Activated CD8-positive, alpha-beta memory T cell treated with anti-CD3 and anti-CD28 coated beads, Interleukin-2, amount 50 U/mL, for 48 hours (primary cell): Measurements from ENCODE around the gene CFC1.
A peak's percentile ranks its signal among the peaks of the same experiment; 100 is the strongest.
"Not testable (repeated sequence)": the region's sequence is repeated elsewhere in the genome, so short reads cannot be mapped to it uniquely, and the experiment has no call there.

Experiments used
- DNase-seq: peaks from one replicate; pipeline ENCODE4 v3.0.0-alpha.2; 2020

The CFC1 gene

GRCh38 chr2:130582970-130583369 lies 16.4 kb downstream of the CFC1 start:
- peak; percentile 23 for DNase-seq

GRCh38 chr2:130581491-130581890 lies 17.9 kb downstream of the CFC1 start:
- peak; percentile 33 for DNase-seq

- peak; percentile 26 for DNase-seq
Measured at GRCh38 chr2:130579121-130579520, 20.3 kb downstream of the CFC1 start.

GRCh38 chr2:130577559-130577958 lies 21.8 kb downstream of the CFC1 start:
- not testable (repeated sequence) for DNase-seq

- not testable (repeated sequence) for DNase-seq
Measured at GRCh38 chr2:130576209-130576784, 23.1 kb downstream of the CFC1 start.

- not testable (repeated sequence) for DNase-seq
Measured at GRCh38 chr2:130574230-130574629, 25.1 kb downstream of the CFC1 start.

GRCh38 chr2:130571929-130572328 lies 27.4 kb downstream of the CFC1 start:
- DNase-seq = not testable (repeated sequence)

- DNase-seq = not testable (repeated sequence)
Measured at GRCh38 chr2:130566165-130566564, 33.2 kb downstream of the CFC1 start.

GRCh38 chr2:130556441-130556840 lies 42.9 kb downstream of the CFC1 start:
- DNase-seq = not testable (repeated sequence)

- not testable (repeated sequence) for DNase-seq
Measured at GRCh38 chr2:130554178-130554577, 45.2 kb downstream of the CFC1 start.

- not testable (repeated sequence) for DNase-seq
Measured at GRCh38 chr2:130549475-130549874, 49.9 kb downstream of the CFC1 start.

GRCh38 chr2:130548418-130548817 lies 51.0 kb downstream of the CFC1 start:
- DNase-seq = not testable (repeated sequence)

- not testable (repeated sequence) for DNase-seq
Measured at GRCh38 chr2:130544978-130545377, 54.4 kb downstream of the CFC1 start.

- not testable (repeated sequence) for DNase-seq
Measured at GRCh38 chr2:130543785-130544528, 55.4 kb downstream of the CFC1 start.

- not testable (repeated sequence) for DNase-seq
Measured at GRCh38 chr2:130542789-130543188, 56.6 kb downstream of the CFC1 start.
